Sigmoid colon (tissue), 4 donors: ENCODE data around the gene NOX5.

Experiments
- CTCF ChIP-seq, 4 experiments: fragments of 450-650 bp in 3 of 4; fragments of 200-600 bp in 1 of 4; IDR thresholded peaks; one replicate each; pipeline ENCODE4 v1.5.1; 2016 to 2019; ENCODE audit warnings: antibody characterized with exemption in 4 of 4, mild to moderate bottlenecking in 3 of 4, moderate library complexity in 2 of 4
- POLR2A ChIP-seq, 2 donors: fragments of 450-650 bp; IDR thresholded peaks; one replicate each; pipeline ENCODE4 v1.6.1; 2016; ENCODE audit warnings: antibody characterized with exemption in 2 of 2, mild to moderate bottlenecking in 2 of 2, moderate library complexity in 2 of 2
- POLR2AphosphoS5 ChIP-seq, 4 donors: sonication (generic); formaldehyde crosslinking; IDR thresholded peaks; one replicate each; pipeline ENCODE4 v1.6.1; 2017; ENCODE audit warnings: antibody characterized with exemption in 4 of 4

DNA sequence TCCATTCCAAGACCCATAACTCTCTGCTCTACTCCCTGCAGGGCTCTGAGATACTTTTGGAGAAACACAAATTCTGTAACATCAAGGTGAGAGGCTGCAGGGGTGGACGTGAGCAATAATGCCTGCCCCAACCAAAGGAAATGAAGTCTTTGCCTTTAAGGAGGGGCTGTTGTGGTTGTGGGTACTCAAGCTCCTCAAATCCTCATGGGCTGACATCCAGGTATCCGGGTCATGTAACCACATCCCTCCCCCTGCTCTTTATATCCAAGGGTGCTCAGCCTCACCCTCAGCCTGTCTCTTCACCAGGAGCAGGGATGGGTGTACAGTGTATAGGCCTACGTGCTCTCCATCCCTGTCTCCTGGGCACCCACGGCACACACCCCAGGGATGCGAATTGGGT, 32.3 kb downstream of the NOX5 start:
- TF ChIP-seq POLR2A (IDR thresholded peaks at IDR 0.05) (no peak), CTCF (IDR thresholded peaks at IDR 0.05) (no peak), POLR2AphosphoS5 (IDR thresholded peaks at IDR 0.05) (no peak)
